Kidney glomerular epithelial cell (primary cell): ENCODE data around the gene PUS7.
"Not testable (repeated sequence)": the region's sequence is repeated elsewhere in the genome, so short reads cannot be mapped to it uniquely, and the experiment has no call there.

Experiments
- DNase-seq: peaks from one replicate; lab custom pipeline; 2025; lab: John Stamatoyannopoulos, UW

PUS7 gene

GRCh38 chr7:105521717-105522463 lies at the start of gene PUS7:
PUS7 (minus strand) TSS chr7:105522271; CDS start chr7:105508512, 13,759 bp downstream.
- DNase-seq: peak; percentile 68

- DNase-seq: no peak
Observed at GRCh38 chr7:105567821-105568220, 45.8 kb upstream of the PUS7 start.

GRCh38 chr7:105567024-105567423 lies 45.0 kb upstream of the PUS7 start:
- no peak for DNase-seq

GRCh38 chr7:105565190-105565589 lies 43.1 kb upstream of the PUS7 start:
- no peak for DNase-seq

GRCh38 chr7:105559926-105560325 lies 37.9 kb upstream of the PUS7 start:
- DNase-seq: no peak

- DNase-seq: no peak
Observed at GRCh38 chr7:105538339-105538738, 16.3 kb upstream of the PUS7 start.

GRCh38 chr7:105532709-105533460 lies 10.8 kb upstream of the PUS7 start:
- DNase-seq: no peak

- DNase-seq: peak; percentile 85
Observed at GRCh38 chr7:105531792-105532671, 10.0 kb upstream of the PUS7 start, which contains the start of gene RINT1. RINT1 (plus strand) TSS chr7:105532201; CDS start chr7:105532316, 115 bp downstream.

- DNase-seq: no peak
Observed at GRCh38 chr7:105530546-105530945, 8.5 kb upstream of the PUS7 start.

GRCh38 chr7:105530126-105530525 lies 8.1 kb upstream of the PUS7 start:
- no peak for DNase-seq

- DNase-seq: not testable (repeated sequence)
Observed at GRCh38 chr7:105527737-105528136, 5.7 kb upstream of the PUS7 start.

- DNase-seq: no peak
Observed at GRCh38 chr7:105524840-105525239, 2.8 kb upstream of the PUS7 start.

GRCh38 chr7:105524423-105524822 lies 2.4 kb upstream of the PUS7 start:
- DNase-seq: not testable (repeated sequence)

GRCh38 chr7:105521027-105521716 lies 899 bp downstream of the PUS7 start:
- peak; percentile 18 for DNase-seq

- DNase-seq: not testable (repeated sequence)
Observed at GRCh38 chr7:105520620-105521019, 1.5 kb downstream of the PUS7 start.

- no peak for DNase-seq
Observed at GRCh38 chr7:105519353-105519752, 2.7 kb downstream of the PUS7 start.

GRCh38 chr7:105515610-105516009 lies 6.5 kb downstream of the PUS7 start:
- not testable (repeated sequence) for DNase-seq

- DNase-seq: no peak
Observed at GRCh38 chr7:105512926-105513526, 9.0 kb downstream of the PUS7 start.

- DNase-seq: no peak
Observed at GRCh38 chr7:105512415-105512814, 9.7 kb downstream of the PUS7 start.

GRCh38 chr7:105502173-105502572 lies 19.9 kb downstream of the PUS7 start:
- DNase-seq: no peak

GRCh38 chr7:105497016-105497415 lies 25.1 kb downstream of the PUS7 start:
- no peak for DNase-seq
